Tibial artery (tissue), 4 donors: Measurements from ENCODE around the gene WDR48.

Source experiments
- DNase-seq, 2 donors: peaks; one replicate each; pipeline ENCODE4 v3.0.0-alpha.2; 2019
- H3K27ac ChIP-seq, 2 donors: fragments of 200-600 bp; sonication (generic) in 1 of 2; 1 replicate in 1 of 2; 2 replicates in 1 of 2; pipeline ENCODE4 v1.5.1; 2018 to 2019; ENCODE audit warnings: mild to moderate bottlenecking in 1 of 2
- H3K27me3 ChIP-seq, 2 donors: fragments of 200-600 bp; sonication (generic) in 1 of 2; one replicate each; pipeline versions ENCODE4 v1.5.1 to v1.6.0; 2016 to 2019
- H3K36me3 ChIP-seq, 3 donors: fragments of 200-600 bp; sonication (generic) in 2 of 3; one replicate each; pipeline ENCODE4 v1.5.1; 2016 to 2019; ENCODE audit warnings: mild to moderate bottlenecking in 2 of 3
- H3K4me1 ChIP-seq, 4 donors: fragments of 200-600 bp; sonication (generic) in 2 of 4; 1 replicate in 3 of 4; 2 replicates in 1 of 4; pipeline ENCODE4 v1.5.1; 2016 to 2019
- H3K4me3 ChIP-seq, 2 donors: fragments of 200-600 bp; sonication (generic) in 1 of 2; 1 replicate in 1 of 2; 2 replicates in 1 of 2; pipeline ENCODE4 v1.5.1; 2018 to 2019; ENCODE audit warnings: mild to moderate bottlenecking in 2 of 2
- H3K9me3 ChIP-seq, 3 donors: fragments of 200-600 bp; sonication (generic) in 1 of 3; one replicate each; pipeline ENCODE4 v1.5.1; 2016 to 2019
- CTCF ChIP-seq, 2 experiments: fragments of 200-600 bp in 1 of 2; fragments of 450-650 bp in 1 of 2; IDR thresholded peaks; one replicate each; pipeline ENCODE4 v1.5.1; 2017 to 2019; ENCODE audit warnings: antibody characterized with exemption in 2 of 2, mild to moderate bottlenecking in 1 of 2, moderate library complexity in 1 of 2
- intact Hi-C: fragments of 100-400 bp; cut with DNase I; formaldehyde crosslinking; loops from one replicate; pipeline ENCODE4 v1.15.0; 2023; ENCODE audit warnings: low total_unique reads

WDR48 gene

DNA sequence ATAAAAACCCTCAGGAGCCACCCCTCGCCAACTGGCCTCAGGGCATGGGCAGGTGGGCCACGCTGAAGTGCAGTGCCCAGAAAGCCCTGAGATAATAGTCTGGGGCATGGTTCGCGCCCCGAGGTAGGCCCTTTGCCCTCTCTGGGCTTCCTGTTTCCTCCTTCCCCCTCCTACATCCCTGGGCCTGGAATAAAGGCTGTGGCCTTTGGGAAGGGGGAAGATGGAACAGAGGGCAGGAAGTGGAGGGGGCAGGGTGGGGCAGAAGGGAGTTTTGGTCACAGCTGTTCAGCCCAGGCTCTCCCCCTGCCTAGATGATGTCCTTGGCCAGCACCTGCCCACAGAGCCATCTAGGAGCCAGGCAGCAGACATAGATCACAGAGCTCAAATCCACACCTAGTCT is 90.3 kb downstream of the WDR48 start:
- Histone ChIP-seq H3K9me3 (no peaks in the 10 kb centered on the region), H3K36me3 (peaks cover 34 to 79% (median 71%) of the 10 kb centered on the region in 3 donors), H3K4me1 (peaks cover 0 to 82% (median 58%) of the 10 kb centered on the region in 4 donors), H3K27ac (peak overlapping the region; percentile 56 to 61), H3K4me3 (no peak overlapping the region), H3K27me3 (no peaks in the 10 kb centered on the region)
- intact Hi-C loops = no loop called here
- no peak for DNase-seq
- TF ChIP-seq CTCF (IDR thresholded peaks at IDR 0.05) = no peak

- Histone ChIP-seq H3K27me3 (no peaks in the 10 kb centered on the region), H3K27ac (no peak overlapping the region), H3K4me3 (no peak overlapping the region), H3K36me3 (peaks cover 34 to 67% (median 66%) of the 10 kb centered on the region in 3 donors), H3K4me1 (peaks cover 0 to 91% (median 70%) of the 10 kb centered on the region in 4 donors), H3K9me3 (no peaks in the 10 kb centered on the region)
- DNase-seq = peak in 1 of 2 donors; percentile 57
- TF ChIP-seq CTCF (IDR thresholded peaks at IDR 0.05) = no peak
- intact Hi-C loops = no loop called here
Observed at GRCh38 chr3:39143051-39143885, 91.5 kb downstream of the WDR48 start.

DNA sequence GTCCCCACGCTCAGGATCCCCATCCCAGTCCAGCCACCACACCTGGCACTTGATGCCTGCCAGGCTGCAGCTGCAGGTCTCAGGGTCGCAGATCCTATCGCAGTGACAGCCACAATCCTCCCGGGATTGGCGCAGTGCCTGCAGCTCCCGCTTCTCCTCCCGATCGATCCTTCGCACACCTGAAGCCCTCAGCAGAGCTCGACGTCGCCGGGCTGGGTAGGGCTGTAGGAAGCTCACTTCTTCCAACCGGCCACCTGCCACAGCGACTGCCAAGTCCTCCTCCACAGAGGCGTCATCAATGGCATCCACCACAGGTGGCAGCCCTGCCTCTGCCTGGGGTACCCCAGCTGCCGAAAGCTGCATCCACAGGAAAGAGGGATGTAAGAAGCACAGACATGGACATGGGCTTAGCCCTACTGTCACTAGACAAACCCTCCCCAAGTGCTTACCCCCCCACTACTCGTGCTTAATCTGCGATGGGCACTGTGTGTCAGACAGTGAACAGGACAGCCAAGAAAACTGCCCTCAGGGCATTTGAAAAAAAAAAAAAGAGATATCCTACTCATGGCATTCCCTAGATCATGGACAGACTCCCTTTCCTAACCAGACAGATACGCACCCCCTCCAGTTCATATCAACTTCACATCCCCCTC is 92.4 kb downstream of the WDR48 start:
- H3K4me1 ChIP-seq = peaks cover 0 to 91% (median 72%) of the 10 kb centered on the region in 4 donors
- intact Hi-C loops = no loop called here
- H3K27ac ChIP-seq = no peak overlapping the region
- no peak for TF ChIP-seq CTCF (IDR thresholded peaks at IDR 0.05)
- H3K9me3 ChIP-seq = no peaks in the 10 kb centered on the region
- no peaks in the 10 kb centered on the region for H3K27me3 ChIP-seq
- peaks cover 34 to 66% (median 63%) of the 10 kb centered on the region in 3 donors for H3K36me3 ChIP-seq
- H3K4me3 ChIP-seq = no peak overlapping the region
- peak in 1 of 2 donors; percentile 64 for DNase-seq

- intact Hi-C loops = no loop called here
- Histone ChIP-seq H3K9me3 (no peaks in the 10 kb centered on the region), H3K4me3 (no peak overlapping the region), H3K36me3 (peaks cover 34 to 66% (median 63%) of the 10 kb centered on the region in 3 donors), H3K27ac (peak overlapping the region; percentile 98 to 100), H3K4me1 (peaks cover 0 to 92% (median 73%) of the 10 kb centered on the region in 4 donors), H3K27me3 (no peaks in the 10 kb centered on the region)
- DNase-seq = peak in 1 of 2 donors; percentile 62
- no peak for TF ChIP-seq CTCF (IDR thresholded peaks at IDR 0.05)
Observed at GRCh38 chr3:39144748-39145380, 93.0 kb downstream of the WDR48 start.

GRCh38 chr3:39146083-39146501 is 94.3 kb downstream of the WDR48 start:
- Histone ChIP-seq H3K9me3 (no peaks in the 10 kb centered on the region), H3K4me3 (peak overlapping the region in 1 of 2 donors; percentile 42), H3K27ac (peak overlapping the region; percentile 98 to 100), H3K4me1 (peaks cover 0 to 92% (median 76%) of the 10 kb centered on the region in 4 donors), H3K27me3 (no peaks in the 10 kb centered on the region), H3K36me3 (peaks cover 34 to 55% (median 55%) of the 10 kb centered on the region in 3 donors)
- intact Hi-C loops = no loop called here
- peak in 1 of 2 donors; percentile 79 for DNase-seq
- peak; percentile 11 to 21 for TF ChIP-seq CTCF (IDR thresholded peaks at IDR 0.05)
